ENCODE data around the gene TM6SF1.

DNA sequence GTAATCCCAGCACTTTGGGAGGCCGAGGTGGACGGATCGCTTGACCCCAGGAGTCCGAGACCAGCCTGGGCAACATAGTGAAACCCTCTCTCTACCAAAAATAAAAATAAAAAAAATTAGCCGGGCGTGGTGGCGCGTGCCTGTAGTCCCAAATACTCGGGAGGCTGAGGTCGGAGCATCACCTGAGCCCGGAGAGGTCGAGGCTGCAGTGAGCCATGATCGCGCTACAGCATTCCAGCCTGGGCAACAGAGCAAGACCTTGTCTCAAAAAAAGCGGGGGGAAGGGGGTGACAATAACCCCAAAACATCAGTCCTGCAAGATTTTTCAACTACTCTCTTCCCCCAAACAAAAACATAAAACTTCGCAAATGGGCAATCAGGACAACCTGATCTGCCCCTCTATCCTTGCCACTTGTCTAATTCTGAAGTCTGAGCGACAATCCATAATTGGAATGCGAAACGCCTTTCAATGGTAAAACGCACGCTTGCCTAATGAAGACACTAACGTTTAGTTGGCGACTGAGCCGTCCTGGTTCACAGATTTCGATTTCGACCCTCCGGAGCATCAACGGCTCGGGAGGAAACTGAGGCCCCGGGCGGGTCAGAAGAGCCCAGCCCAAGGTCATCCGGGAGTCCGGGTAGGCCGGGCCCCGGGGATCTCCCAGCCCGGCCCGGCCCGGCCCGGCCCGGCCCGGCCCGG lies 41.3 kb upstream of the TM6SF1 start:
- TF ChIP-seq, protein P1, sequence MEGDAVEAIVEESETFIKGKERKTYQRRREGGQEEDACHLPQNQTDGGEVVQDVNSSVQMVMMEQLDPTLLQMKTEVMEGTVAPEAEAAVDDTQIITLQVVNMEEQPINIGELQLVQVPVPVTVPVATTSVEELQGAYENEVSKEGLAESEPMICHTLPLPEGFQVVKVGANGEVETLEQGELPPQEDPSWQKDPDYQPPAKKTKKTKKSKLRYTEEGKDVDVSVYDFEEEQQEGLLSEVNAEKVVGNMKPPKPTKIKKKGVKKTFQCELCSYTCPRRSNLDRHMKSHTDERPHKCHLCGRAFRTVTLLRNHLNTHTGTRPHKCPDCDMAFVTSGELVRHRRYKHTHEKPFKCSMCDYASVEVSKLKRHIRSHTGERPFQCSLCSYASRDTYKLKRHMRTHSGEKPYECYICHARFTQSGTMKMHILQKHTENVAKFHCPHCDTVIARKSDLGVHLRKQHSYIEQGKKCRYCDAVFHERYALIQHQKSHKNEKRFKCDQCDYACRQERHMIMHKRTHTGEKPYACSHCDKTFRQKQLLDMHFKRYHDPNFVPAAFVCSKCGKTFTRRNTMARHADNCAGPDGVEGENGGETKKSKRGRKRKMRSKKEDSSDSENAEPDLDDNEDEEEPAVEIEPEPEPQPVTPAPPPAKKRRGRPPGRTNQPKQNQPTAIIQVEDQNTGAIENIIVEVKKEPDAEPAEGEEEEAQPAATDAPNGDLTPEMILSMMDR (IDR thresholded peaks at IDR 0.05): no peak
- TF ChIP-seq, protein P2, sequence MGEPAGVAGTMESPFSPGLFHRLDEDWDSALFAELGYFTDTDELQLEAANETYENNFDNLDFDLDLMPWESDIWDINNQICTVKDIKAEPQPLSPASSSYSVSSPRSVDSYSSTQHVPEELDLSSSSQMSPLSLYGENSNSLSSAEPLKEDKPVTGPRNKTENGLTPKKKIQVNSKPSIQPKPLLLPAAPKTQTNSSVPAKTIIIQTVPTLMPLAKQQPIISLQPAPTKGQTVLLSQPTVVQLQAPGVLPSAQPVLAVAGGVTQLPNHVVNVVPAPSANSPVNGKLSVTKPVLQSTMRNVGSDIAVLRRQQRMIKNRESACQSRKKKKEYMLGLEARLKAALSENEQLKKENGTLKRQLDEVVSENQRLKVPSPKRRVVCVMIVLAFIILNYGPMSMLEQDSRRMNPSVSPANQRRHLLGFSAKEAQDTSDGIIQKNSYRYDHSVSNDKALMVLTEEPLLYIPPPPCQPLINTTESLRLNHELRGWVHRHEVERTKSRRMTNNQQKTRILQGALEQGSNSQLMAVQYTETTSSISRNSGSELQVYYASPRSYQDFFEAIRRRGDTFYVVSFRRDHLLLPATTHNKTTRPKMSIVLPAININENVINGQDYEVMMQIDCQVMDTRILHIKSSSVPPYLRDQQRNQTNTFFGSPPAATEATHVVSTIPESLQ (CRISPR knock-in tag; IDR thresholded peaks at IDR 0.05): no peak
- TF ChIP-seq, protein P3, sequence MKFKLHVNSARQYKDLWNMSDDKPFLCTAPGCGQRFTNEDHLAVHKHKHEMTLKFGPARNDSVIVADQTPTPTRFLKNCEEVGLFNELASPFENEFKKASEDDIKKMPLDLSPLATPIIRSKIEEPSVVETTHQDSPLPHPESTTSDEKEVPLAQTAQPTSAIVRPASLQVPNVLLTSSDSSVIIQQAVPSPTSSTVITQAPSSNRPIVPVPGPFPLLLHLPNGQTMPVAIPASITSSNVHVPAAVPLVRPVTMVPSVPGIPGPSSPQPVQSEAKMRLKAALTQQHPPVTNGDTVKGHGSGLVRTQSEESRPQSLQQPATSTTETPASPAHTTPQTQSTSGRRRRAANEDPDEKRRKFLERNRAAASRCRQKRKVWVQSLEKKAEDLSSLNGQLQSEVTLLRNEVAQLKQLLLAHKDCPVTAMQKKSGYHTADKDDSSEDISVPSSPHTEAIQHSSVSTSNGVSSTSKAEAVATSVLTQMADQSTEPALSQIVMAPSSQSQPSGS (CRISPR knock-in tag; IDR thresholded peaks at IDR 0.05; ENCODE audit: borderline replicate concordance, low read depth): no peak
